B cell (primary cell): ENCODE measurements around the gene IMMP2L.

Experiments
- EZH2 ChIP-seq: IDR thresholded peaks from 2 replicates; pipeline ENCODE4 v1.6.1; 2012; ENCODE audit warnings: borderline replicate concordance, low read depth, mild to moderate bottlenecking, moderate library complexity, low read length; ENCODE audit not compliant: insufficient read depth, poor library complexity, severe bottlenecking
- TF ChIP-seq, protein P1 (sequence below): fragments of 200-600 bp; IDR thresholded peaks from one replicate; pipeline ENCODE4 v1.8.0; 2022; ENCODE audit warnings: antibody characterized with exemption, mild to moderate bottlenecking

GRCh38 chr7:111499027-111499426 is 63.3 kb downstream of the IMMP2L start:
- TF ChIP-seq, protein P1, sequence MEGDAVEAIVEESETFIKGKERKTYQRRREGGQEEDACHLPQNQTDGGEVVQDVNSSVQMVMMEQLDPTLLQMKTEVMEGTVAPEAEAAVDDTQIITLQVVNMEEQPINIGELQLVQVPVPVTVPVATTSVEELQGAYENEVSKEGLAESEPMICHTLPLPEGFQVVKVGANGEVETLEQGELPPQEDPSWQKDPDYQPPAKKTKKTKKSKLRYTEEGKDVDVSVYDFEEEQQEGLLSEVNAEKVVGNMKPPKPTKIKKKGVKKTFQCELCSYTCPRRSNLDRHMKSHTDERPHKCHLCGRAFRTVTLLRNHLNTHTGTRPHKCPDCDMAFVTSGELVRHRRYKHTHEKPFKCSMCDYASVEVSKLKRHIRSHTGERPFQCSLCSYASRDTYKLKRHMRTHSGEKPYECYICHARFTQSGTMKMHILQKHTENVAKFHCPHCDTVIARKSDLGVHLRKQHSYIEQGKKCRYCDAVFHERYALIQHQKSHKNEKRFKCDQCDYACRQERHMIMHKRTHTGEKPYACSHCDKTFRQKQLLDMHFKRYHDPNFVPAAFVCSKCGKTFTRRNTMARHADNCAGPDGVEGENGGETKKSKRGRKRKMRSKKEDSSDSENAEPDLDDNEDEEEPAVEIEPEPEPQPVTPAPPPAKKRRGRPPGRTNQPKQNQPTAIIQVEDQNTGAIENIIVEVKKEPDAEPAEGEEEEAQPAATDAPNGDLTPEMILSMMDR: no peak
- TF ChIP-seq EZH2: no peak
